PC-3 (cell line): ENCODE data around the gene C1orf21. TPM values are rescaled to one million over a fixed set of nuclear protein-coding genes. Genes with fewer than 3 reads are reported as not detected.

Source experiments
- ATAC-seq: fragments of 200-7000 bp; cut with Tn5 transposase; 2 replicates; pipeline ENCODE4 v1.9.1; 2020; ENCODE audit warnings: mild to moderate bottlenecking, moderate library complexity
- BruUV-seq: library from RNA; stranded (reverse); fragments of 400-500 nt; replicated peaks from 2 replicates; lab custom pipeline; 2021; lab: Mats Ljungman, UMichigan
- CTCF ChIA-PET: fragments of 300-600 bp; sonication (Branson Sonifier 250); formaldehyde crosslinking; loops from one replicate; lab custom pipeline; 2022; ENCODE audit warnings: antibody characterized with exemption; lab: Charles Lee
- POLR2A ChIA-PET: fragments of 300-600 bp; sonication (Branson Sonifier 250); formaldehyde crosslinking; loops from one replicate; lab custom pipeline; 2022; ENCODE audit warnings: antibody characterized with exemption; ENCODE audit not compliant: unreplicated experiment; lab: Charles Lee
- DNase-seq: peaks from one replicate; pipeline ENCODE4 v3.0.0-alpha.2; 2015
- H2AFZ ChIP-seq: fragments of 300-600 bp; sonication (generic); 2 replicates; pipeline ENCODE4 v1.6.0; 2016; ENCODE audit warnings: antibody characterized with exemption, low read length
- H3F3A ChIP-seq: fragments of 300-600 bp; sonication (generic); one replicate; pipeline ENCODE4 v1.6.0; 2017; ENCODE audit warnings: antibody characterized with exemption, low read length, control low read depth, mild to moderate bottlenecking; ENCODE audit not compliant: unreplicated experiment
- H3K27ac ChIP-seq: fragments of 300-600 bp; sonication (generic); 2 replicates; pipeline ENCODE4 v1.5.1; 2016; ENCODE audit warnings: mild to moderate bottlenecking, low read length
- H3K27me3 ChIP-seq: fragments of 300-600 bp; sonication (generic); 2 replicates; pipeline ENCODE4 v1.6.1; 2016; ENCODE audit warnings: low read length, mixed read lengths
- H3K36me3 ChIP-seq: fragments of 300-600 bp; sonication (generic); 2 replicates; pipeline ENCODE4 v1.6.1; 2016; ENCODE audit warnings: low read depth, mixed run types, low read length, mixed read lengths
- H3K4me1 ChIP-seq: fragments of 300-600 bp; sonication (generic); 2 replicates; pipeline ENCODE4 v1.5.1; 2016; ENCODE audit warnings: low read length; ENCODE audit not compliant: insufficient read depth
- H3K4me2 ChIP-seq: fragments of 300-600 bp; sonication (generic); 2 replicates; pipeline ENCODE4 v1.6.0; 2016; ENCODE audit warnings: low read length
- H3K4me3 ChIP-seq: fragments of 300-600 bp; sonication (generic); 2 replicates; pipeline ENCODE4 v1.5.1; 2016; ENCODE audit warnings: mild to moderate bottlenecking, low read length, mixed read lengths
- H3K79me2 ChIP-seq: fragments of 300-600 bp; sonication (generic); 2 replicates; pipeline ENCODE4 v1.6.1; 2017; ENCODE audit warnings: low read length, mixed read lengths
- H3K9ac ChIP-seq: fragments of 300-600 bp; sonication (generic); 2 replicates; pipeline ENCODE4 v1.6.0; 2016; ENCODE audit warnings: mild to moderate bottlenecking, low read length
- H3K9me2 ChIP-seq: fragments of 300-600 bp; sonication (generic); replicated peaks from 2 replicates; pipeline ENCODE4 v1.6.1; 2016; ENCODE audit warnings: mixed run types, low read length, mixed read lengths
- H3K9me3 ChIP-seq: fragments of 300-600 bp; sonication (generic); 2 replicates; pipeline ENCODE4 v1.6.1; 2016; ENCODE audit warnings: low read length, mixed read lengths
- H4K20me1 ChIP-seq: fragments of 300-600 bp; sonication (generic); 2 replicates; pipeline ENCODE4 v1.6.1; 2016; ENCODE audit warnings: low read length, mixed read lengths
- EZH2 ChIP-seq: fragments of 300-600 bp; sonication (generic); IDR thresholded peaks from one replicate; pipeline ENCODE4 v1.6.1; 2017; ENCODE audit warnings: antibody characterized with exemption, mild to moderate bottlenecking, low read length; ENCODE audit not compliant: unreplicated experiment
- EZH2phosphoT487 ChIP-seq: fragments of 300-600 bp; sonication (generic); IDR thresholded peaks from 2 replicates; pipeline ENCODE4 v1.6.1; 2018; ENCODE audit warnings: mild to moderate bottlenecking, antibody characterized with exemption, low read length, borderline replicate concordance
- intact Hi-C: fragments of 100-400 bp; cut with micrococcal nuclease; formaldehyde crosslinking; loops from 2 replicates; pipeline ENCODE4 v1.9.0; 2023
- total RNA-seq: library from RNA; depleted of rRNA; stranded (reverse); fragments of >200 nt; gene quantifications from 2 replicates; pipeline ENCODE4 v1.2.3, GENCODE V29; 2014
- TF ChIP-seq, protein P1 (sequence below): fragments of 300-600 bp; sonication (generic); conservative IDR thresholded peaks from 2 replicates; pipeline ENCODE4 v1.5.1; 2017; ENCODE audit warnings: antibody characterized with exemption, low read depth, mild to moderate bottlenecking, low read length

The C1orf21 gene
- total RNA-seq, 1 experiment from 2014 or later, result 1.3 TPM

GRCh38 chr1:184483101-184483683 lies 96.4 kb downstream of the C1orf21 start:
- no peaks in the 10 kb centered on the region for H3K79me2 ChIP-seq
- no peaks in the 10 kb centered on the region for H3K27me3 ChIP-seq
- peak overlapping the region; percentile 17; the same call in 1 of the 2 replicates for H3K4me2 ChIP-seq
- CTCF ChIA-PET, result no interaction called here
- no peak overlapping the region for H3K4me3 ChIP-seq
- no TSS peak for BruUV-seq
- H3K4me1 ChIP-seq, result peaks cover 14% of the 10 kb centered on the region
- no peak overlapping the region for H3K27ac ChIP-seq
- H3F3A ChIP-seq, result no peaks in the 10 kb centered on the region
- no peak overlapping the region for H3K9ac ChIP-seq
- ATAC-seq, result no peak
- H3K9me3 ChIP-seq, result no peaks in the 10 kb centered on the region
- no peak for TF ChIP-seq EZH2phosphoT487
- no peak for TF ChIP-seq EZH2
- TF ChIP-seq, protein P1, sequence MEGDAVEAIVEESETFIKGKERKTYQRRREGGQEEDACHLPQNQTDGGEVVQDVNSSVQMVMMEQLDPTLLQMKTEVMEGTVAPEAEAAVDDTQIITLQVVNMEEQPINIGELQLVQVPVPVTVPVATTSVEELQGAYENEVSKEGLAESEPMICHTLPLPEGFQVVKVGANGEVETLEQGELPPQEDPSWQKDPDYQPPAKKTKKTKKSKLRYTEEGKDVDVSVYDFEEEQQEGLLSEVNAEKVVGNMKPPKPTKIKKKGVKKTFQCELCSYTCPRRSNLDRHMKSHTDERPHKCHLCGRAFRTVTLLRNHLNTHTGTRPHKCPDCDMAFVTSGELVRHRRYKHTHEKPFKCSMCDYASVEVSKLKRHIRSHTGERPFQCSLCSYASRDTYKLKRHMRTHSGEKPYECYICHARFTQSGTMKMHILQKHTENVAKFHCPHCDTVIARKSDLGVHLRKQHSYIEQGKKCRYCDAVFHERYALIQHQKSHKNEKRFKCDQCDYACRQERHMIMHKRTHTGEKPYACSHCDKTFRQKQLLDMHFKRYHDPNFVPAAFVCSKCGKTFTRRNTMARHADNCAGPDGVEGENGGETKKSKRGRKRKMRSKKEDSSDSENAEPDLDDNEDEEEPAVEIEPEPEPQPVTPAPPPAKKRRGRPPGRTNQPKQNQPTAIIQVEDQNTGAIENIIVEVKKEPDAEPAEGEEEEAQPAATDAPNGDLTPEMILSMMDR, result no peak
- H4K20me1 ChIP-seq, result no peaks in the 10 kb centered on the region
- intact Hi-C loops, result no loop called here
- peak; percentile 47 for DNase-seq
- H2AFZ ChIP-seq, result no peak overlapping the region
- POLR2A ChIA-PET, result interaction anchor here (0.6 kb wide), 1 partner anchor 29 kb away, joined by 4 read pairs; no protein-coding TSS in a partner anchor
- no peaks in the 10 kb centered on the region for H3K9me2 ChIP-seq
- H3K36me3 ChIP-seq, result no peaks in the 10 kb centered on the region

DNA sequence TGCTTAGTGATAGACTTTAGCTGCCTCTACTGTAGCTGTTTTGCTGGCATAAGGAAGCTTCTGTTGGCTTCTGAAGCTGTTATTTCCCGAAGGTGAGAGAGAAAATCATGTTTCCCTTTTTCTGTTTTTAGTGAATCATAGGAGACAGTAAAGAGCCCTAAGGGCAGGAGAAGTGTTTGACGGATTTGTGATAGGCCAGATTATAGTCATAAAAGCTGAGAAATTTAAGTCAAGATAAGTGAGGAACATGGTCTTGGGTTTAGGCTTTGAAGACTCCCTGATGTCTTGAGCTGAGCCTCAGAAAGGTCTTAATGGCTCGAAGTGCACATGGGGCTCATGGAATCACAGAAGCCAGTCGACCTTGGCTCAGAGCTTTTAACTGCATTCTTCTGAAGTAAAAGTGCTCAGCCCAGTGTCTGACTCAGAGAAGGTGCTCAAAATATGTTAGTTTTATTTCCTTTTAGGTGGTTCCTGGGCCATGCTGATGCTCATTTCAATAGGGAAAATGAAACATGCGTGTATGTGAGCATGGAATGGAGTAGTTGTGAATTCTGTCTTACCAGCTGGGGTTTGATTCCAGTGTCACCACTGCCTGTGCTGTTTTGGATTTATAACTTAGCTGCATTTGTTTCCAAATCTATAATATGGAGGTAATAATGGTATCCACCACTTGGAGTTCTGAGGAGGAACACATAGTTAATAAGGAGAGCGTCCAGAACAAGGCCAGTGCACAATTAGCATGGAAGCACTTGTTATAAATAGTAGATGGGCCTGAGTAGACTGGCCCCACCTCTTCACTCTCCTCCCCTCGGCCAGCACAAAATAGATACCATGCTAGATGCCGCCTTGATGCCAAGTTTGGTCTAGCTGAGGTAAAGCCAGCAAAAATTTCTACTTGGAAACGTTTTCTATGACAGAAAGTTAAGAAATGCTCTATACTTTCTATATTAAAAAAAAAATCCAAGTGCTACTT lies 99.2 kb downstream of the C1orf21 start:
- Histone ChIP-seq H3K36me3 (no peaks in the 10 kb centered on the region), H3K4me2 (no peak overlapping the region), H3K9me3 (no peaks in the 10 kb centered on the region), H3K9me2 (no peaks in the 10 kb centered on the region), H3K27me3 (no peaks in the 10 kb centered on the region), H3K9ac (no peak overlapping the region), H2AFZ (no peak overlapping the region), H3K4me3 (no peak overlapping the region), H4K20me1 (no peaks in the 10 kb centered on the region), H3F3A (no peaks in the 10 kb centered on the region), H3K79me2 (no peaks in the 10 kb centered on the region), H3K4me1 (peaks cover 19% of the 10 kb centered on the region), H3K27ac (no peak overlapping the region)
- intact Hi-C loops, result no loop called here
- CTCF ChIA-PET, result no interaction called here
- TF ChIP-seq, protein P1, result no peak
- TF ChIP-seq EZH2phosphoT487 (no peak), EZH2 (no peak)
- no TSS peak for BruUV-seq
- no peak for ATAC-seq
- peak; percentile 2 for DNase-seq
- POLR2A ChIA-PET, result no interaction called here
